Measurements from ENCODE around the gene ZSCAN25. TPM values are rescaled to one million over a fixed set of nuclear protein-coding genes. Genes with fewer than 3 reads are reported as not detected.

ZSCAN25 gene
- total RNA-seq, 2 experiments from 2014 or later, result 34.8 to 36.3 TPM

GRCh38 chr7:99674995-99675742 lies 58.4 kb downstream of the ZSCAN25 start:
- ChIA-PET POLR2A (no interaction called here), CTCF (no interaction called here)
- Mint-ChIP-seq H3K36me3 (ENCODE audit: low read depth) (peaks cover 5% of the 10 kb centered on the region), H3K4me1 (ENCODE audit: low read depth) (peaks cover 10% of the 10 kb centered on the region), H3K27me3 (ENCODE audit: low read depth) (no peaks in the 10 kb centered on the region), H3K4me3 (no peak overlapping the region), H3K9me3 (ENCODE audit: insufficient read depth) (no peaks in the 10 kb centered on the region), H3K27ac (peak overlapping the region; percentile 60)
- no peak for DNase-seq
- ATAC-seq, result no peak

- Mint-ChIP-seq H3K36me3 (ENCODE audit: low read depth) (no peaks in the 10 kb centered on the region), H3K9me3 (ENCODE audit: insufficient read depth) (peaks cover 3% of the 10 kb centered on the region), H3K27ac (no peak overlapping the region), H3K27me3 (ENCODE audit: low read depth) (no peaks in the 10 kb centered on the region), H3K4me3 (no peak overlapping the region), H3K4me1 (ENCODE audit: low read depth) (peaks cover 10% of the 10 kb centered on the region)
- CTCF ChIA-PET, result no interaction called here
- ATAC-seq (no peak), DNase-seq (no peak)
- POLR2A ChIA-PET, result no interaction called here
Observed at GRCh38 chr7:99677013-99677647, 60.4 kb downstream of the ZSCAN25 start.

GRCh38 chr7:99677648-99678045 lies 60.9 kb downstream of the ZSCAN25 start:
- ChIA-PET POLR2A (no interaction called here), CTCF (no interaction called here)
- no peak for DNase-seq
- Mint-ChIP-seq H3K9me3 (ENCODE audit: insufficient read depth) (peaks cover 8% of the 10 kb centered on the region), H3K4me3 (no peak overlapping the region), H3K27ac (no peak overlapping the region), H3K36me3 (ENCODE audit: low read depth) (peaks cover 2% of the 10 kb centered on the region), H3K4me1 (ENCODE audit: low read depth) (peaks cover 10% of the 10 kb centered on the region), H3K27me3 (ENCODE audit: low read depth) (no peaks in the 10 kb centered on the region)
- ATAC-seq, result no peak

- H3K36me3 Mint-ChIP-seq (ENCODE audit: low read depth), result peaks cover 3% of the 10 kb centered on the region
- ChIA-PET POLR2A (no interaction called here), CTCF (no interaction called here)
- no peaks in the 10 kb centered on the region for H3K27me3 Mint-ChIP-seq (ENCODE audit: low read depth)
- no peak overlapping the region for H3K4me3 Mint-ChIP-seq
- ATAC-seq (no peak), DNase-seq (no peak)
- H3K27ac Mint-ChIP-seq, result no peak overlapping the region
- H3K4me1 Mint-ChIP-seq (ENCODE audit: low read depth), result peaks cover 10% of the 10 kb centered on the region
- H3K9me3 Mint-ChIP-seq (ENCODE audit: insufficient read depth), result peaks cover 10% of the 10 kb centered on the region
Observed at GRCh38 chr7:99679032-99679399, 62.3 kb downstream of the ZSCAN25 start.

GRCh38 chr7:99679400-99680191 lies 62.9 kb downstream of the ZSCAN25 start, which contains the start of gene CYP3A5:
Gene CYP3A5 (minus strand): TSS chr7:99679996. CDS start chr7:99679896, 100 bp downstream.
- ATAC-seq (no peak), DNase-seq (no peak)
- Mint-ChIP-seq H3K9me3 (ENCODE audit: insufficient read depth) (peaks cover 10% of the 10 kb centered on the region), H3K36me3 (ENCODE audit: low read depth) (peaks cover 3% of the 10 kb centered on the region), H3K27me3 (ENCODE audit: low read depth) (no peaks in the 10 kb centered on the region), H3K4me3 (no peak within 1 kb of the TSS), H3K4me1 (ENCODE audit: low read depth) (peaks cover 10% of the 10 kb centered on the region), H3K27ac (no peak within 1 kb of the TSS)
- POLR2A ChIA-PET, result no interaction called here
- CTCF ChIA-PET, result no interaction called here

Other genes with a start within 250 kb of the ZSCAN25 start
- gene ARPC1B, start 242.2 kb upstream of the ZSCAN25 start, total RNA-seq, result 100 to 1,000 TPM; 408 to 412 TPM
- gene PDAP1, start 208.3 kb upstream of the ZSCAN25 start, total RNA-seq, result 100 to 1,000 TPM; 104 TPM
- 100 to 1,000 TPM; 101 to 110 TPM for gene BUD31, start 208.0 kb upstream of the ZSCAN25 start, total RNA-seq
- 10 to 100 TPM; 10.9 to 13.4 TPM for gene PTCD1, start 178.1 kb upstream of the ZSCAN25 start, total RNA-seq
- gene CPSF4, start 178.0 kb upstream of the ZSCAN25 start, total RNA-seq, result 10 to 100 TPM; 64.0 to 65.8 TPM
- gene ATP5MF, start 150.8 kb upstream of the ZSCAN25 start, total RNA-seq, result 100 to 1,000 TPM; 437 to 479 TPM
- gene ZNF789, start 144.1 kb upstream of the ZSCAN25 start, total RNA-seq, result 10 to 100 TPM; 21.5 to 24.2 TPM
- gene ZNF394, start 116.7 kb upstream of the ZSCAN25 start, total RNA-seq, result 10 to 100 TPM; 48.3 to 58.1 TPM
- gene ZKSCAN5, start 112.3 kb upstream of the ZSCAN25 start, total RNA-seq, result 10 to 100 TPM; 13.9 TPM
- 1 to 10 TPM; 5.1 to 5.4 TPM for gene FAM200A, start 64.8 kb upstream of the ZSCAN25 start, total RNA-seq
- 100 to 1,000 TPM; 101 to 108 TPM for gene ZNF655, start 58.3 kb upstream of the ZSCAN25 start, total RNA-seq
- gene TMEM225B, start 18.7 kb upstream of the ZSCAN25 start, total RNA-seq, result 1 to 10 TPM; 1.2 to 1.4 TPM
- not detected for gene CYP3A5, start 63.0 kb downstream of the ZSCAN25 start, total RNA-seq
- gene CYP3A7, start 118.2 kb downstream of the ZSCAN25 start, total RNA-seq, result not detected
- not detected for gene CYP3A4, start 167.2 kb downstream of the ZSCAN25 start, total RNA-seq
- gene CYP3A43, start 211.1 kb downstream of the ZSCAN25 start, total RNA-seq, result not detected

All from activated CD8-positive, alpha-beta T cell treated with anti-CD3 and anti-CD28 coated beads, Interleukin-2, amount 10 ng/mL, durations not matched to agents 7 days and 5 days (primary cell).